Calu3 (cell line): ENCODE measurements around the gene UBC. TPM values are rescaled to one million over a fixed set of nuclear protein-coding genes. Genes with fewer than 3 reads are reported as not detected.

Experiments used
- BruUV-seq: library from RNA; stranded (reverse); fragments of 400-500 nt; replicated peaks from 2 replicates; lab custom pipeline; 2021; lab: Mats Ljungman, UMichigan
- CTCF ChIA-PET: fragments of 300-600 bp; sonication (Branson Sonifier 250); formaldehyde crosslinking; loops from one replicate; lab custom pipeline; 2022; ENCODE audit warnings: antibody characterized with exemption; lab: Charles Lee
- DNase-seq: peaks from one replicate; pipeline ENCODE4 v3.0.0; 2022
- H3K27ac Mint-ChIP-seq: one replicate; pipeline ENCODE4 v1.8.0; 2022; ENCODE audit warnings: mixed read lengths; ENCODE audit not compliant: unreplicated experiment
- H3K27me3 Mint-ChIP-seq: one replicate; pipeline ENCODE4 v1.8.0; 2022; ENCODE audit warnings: mixed read lengths; ENCODE audit not compliant: unreplicated experiment
- H3K36me3 Mint-ChIP-seq: one replicate; pipeline ENCODE4 v1.8.0; 2022; ENCODE audit warnings: mild to moderate bottlenecking, moderate library complexity, mixed read lengths; ENCODE audit not compliant: insufficient read depth, unreplicated experiment
- H3K4me1 Mint-ChIP-seq: one replicate; pipeline ENCODE4 v1.8.0; 2022; ENCODE audit warnings: mild to moderate bottlenecking, low read depth, mixed read lengths; ENCODE audit not compliant: unreplicated experiment
- H3K4me3 Mint-ChIP-seq: one replicate; pipeline ENCODE4 v1.8.0; 2022; ENCODE audit warnings: mild to moderate bottlenecking, low read depth, moderate library complexity, mixed read lengths; ENCODE audit not compliant: unreplicated experiment
- H3K9me3 Mint-ChIP-seq: one replicate; pipeline ENCODE4 v1.8.0; 2022; ENCODE audit warnings: low read depth, mixed read lengths; ENCODE audit not compliant: unreplicated experiment
- intact Hi-C: fragments of 100-400 bp; cut with micrococcal nuclease; formaldehyde crosslinking; loops from one replicate; pipeline ENCODE4 v1.10.0; 2022; ENCODE audit not compliant: unreplicated experiment
- total RNA-seq: library from RNA; stranded (reverse); gene quantifications from 2 replicates; pipeline ENCODE4 v1.2.3, GENCODE V29; 2022
- TF ChIP-seq, protein P1 (sequence below): fragments of 200-600 bp; IDR thresholded peaks from one replicate; pipeline ENCODE4 v1.8.0; 2022; ENCODE audit warnings: antibody characterized with exemption; ENCODE audit not compliant: unreplicated experiment

UBC gene
- total RNA-seq, 1 experiment from 2014 or later: 1,247 TPM

DNA sequence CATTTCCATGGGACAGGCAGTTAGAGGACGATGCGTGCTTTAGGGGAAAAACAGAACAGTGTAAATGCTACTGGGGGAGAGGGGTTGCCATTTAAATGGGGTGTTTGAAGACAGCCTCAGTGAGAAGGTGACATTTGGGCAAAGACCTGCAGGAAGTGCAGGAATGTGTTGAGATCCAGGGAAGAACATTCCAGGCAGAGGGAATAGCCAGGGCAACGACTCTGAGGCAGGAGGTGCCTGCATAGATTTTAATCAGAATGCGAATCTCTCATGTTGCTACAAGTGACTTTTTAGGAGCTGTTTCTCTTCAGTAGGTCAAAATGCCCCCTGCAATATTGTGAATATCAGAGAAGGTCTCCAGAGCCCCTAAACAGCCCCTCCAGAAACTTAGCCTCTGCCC, 43.2 kb downstream of the UBC start:
- intact Hi-C loops: no loop called here

DNA sequence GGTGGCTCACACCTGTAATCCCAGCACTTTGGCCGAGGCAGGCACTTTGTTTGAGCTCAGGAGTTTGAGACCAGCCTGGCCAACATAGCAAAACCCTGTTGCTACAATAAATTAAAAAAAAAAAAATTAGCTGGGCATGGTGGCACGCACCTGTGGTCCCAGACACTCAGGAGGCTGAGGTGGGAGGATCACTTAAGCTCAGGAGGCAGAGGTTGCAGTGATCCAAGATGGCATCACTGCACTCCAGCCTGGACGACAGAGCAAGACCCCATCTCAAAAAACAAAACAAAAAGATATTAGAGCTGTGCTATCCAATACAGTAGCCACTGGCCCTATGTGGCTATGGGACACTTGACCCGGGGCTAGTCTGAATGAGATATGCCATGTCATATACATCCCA, 43.9 kb downstream of the UBC start:
- no TSS peak for BruUV-seq
- no peak overlapping the region for H3K27ac Mint-ChIP-seq
- H3K4me3 Mint-ChIP-seq: no peak overlapping the region
- H3K9me3 Mint-ChIP-seq: peaks cover 2% of the 10 kb centered on the region
- H3K4me1 Mint-ChIP-seq: peaks cover 13% of the 10 kb centered on the region
- DNase-seq: no peak
- no peaks in the 10 kb centered on the region for H3K27me3 Mint-ChIP-seq
- TF ChIP-seq, protein P1, sequence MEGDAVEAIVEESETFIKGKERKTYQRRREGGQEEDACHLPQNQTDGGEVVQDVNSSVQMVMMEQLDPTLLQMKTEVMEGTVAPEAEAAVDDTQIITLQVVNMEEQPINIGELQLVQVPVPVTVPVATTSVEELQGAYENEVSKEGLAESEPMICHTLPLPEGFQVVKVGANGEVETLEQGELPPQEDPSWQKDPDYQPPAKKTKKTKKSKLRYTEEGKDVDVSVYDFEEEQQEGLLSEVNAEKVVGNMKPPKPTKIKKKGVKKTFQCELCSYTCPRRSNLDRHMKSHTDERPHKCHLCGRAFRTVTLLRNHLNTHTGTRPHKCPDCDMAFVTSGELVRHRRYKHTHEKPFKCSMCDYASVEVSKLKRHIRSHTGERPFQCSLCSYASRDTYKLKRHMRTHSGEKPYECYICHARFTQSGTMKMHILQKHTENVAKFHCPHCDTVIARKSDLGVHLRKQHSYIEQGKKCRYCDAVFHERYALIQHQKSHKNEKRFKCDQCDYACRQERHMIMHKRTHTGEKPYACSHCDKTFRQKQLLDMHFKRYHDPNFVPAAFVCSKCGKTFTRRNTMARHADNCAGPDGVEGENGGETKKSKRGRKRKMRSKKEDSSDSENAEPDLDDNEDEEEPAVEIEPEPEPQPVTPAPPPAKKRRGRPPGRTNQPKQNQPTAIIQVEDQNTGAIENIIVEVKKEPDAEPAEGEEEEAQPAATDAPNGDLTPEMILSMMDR: no peak
- intact Hi-C loops: no loop called here
- no peaks in the 10 kb centered on the region for H3K36me3 Mint-ChIP-seq
- CTCF ChIA-PET: no interaction called here

More for the DNA sequence above, 43.2 kb downstream of the UBC start:
- TF ChIP-seq, protein P1: no peak
- Mint-ChIP-seq H3K27me3 (no peaks in the 10 kb centered on the region), H3K9me3 (peaks cover 2% of the 10 kb centered on the region), H3K4me1 (peaks cover 20% of the 10 kb centered on the region), H3K27ac (no peak overlapping the region), H3K4me3 (no peak overlapping the region), H3K36me3 (no peaks in the 10 kb centered on the region)
- BruUV-seq: no TSS peak
- CTCF ChIA-PET: no interaction called here
- no peak for DNase-seq

DNA sequence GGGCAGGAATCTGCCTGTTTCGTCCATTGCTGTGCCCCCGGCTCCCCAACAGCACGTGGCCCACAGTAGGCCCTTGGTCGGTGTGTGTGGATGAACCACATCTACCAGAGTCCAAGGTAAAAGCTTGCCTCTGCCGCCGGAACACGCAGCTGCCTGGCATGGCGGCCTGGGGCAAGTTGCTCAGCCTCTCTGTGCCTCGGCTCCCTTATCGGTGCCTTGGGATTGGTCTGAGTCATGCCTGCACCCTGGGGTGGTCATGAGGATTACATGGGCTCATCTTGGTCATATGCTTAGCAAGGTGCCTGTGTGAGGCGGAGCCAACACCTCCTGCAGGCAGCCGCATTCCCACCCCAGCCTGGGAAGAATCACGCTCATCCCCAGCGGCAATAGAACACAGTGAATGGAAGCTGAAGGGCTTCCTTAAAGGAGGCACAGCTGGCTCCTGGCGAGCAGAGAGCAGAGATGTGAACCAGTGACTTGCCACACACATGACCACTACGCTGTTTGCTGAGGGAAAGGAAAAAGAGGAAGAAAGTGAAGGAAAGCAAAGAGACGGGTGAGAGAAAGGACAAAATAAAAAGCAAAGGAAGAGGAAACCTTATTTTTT, 45.3 kb downstream of the UBC start:
- DNase-seq: no peak
- CTCF ChIA-PET: interaction anchor here (0.7 kb wide), 1 partner anchor 416 kb away, joined by 4 read pairs; no protein-coding TSS in a partner anchor
- TF ChIP-seq, protein P1: no peak
- H3K4me1 Mint-ChIP-seq: peaks cover 13% of the 10 kb centered on the region
- H3K4me3 Mint-ChIP-seq: no peak overlapping the region
- H3K27ac Mint-ChIP-seq: no peak overlapping the region
- peaks cover 5% of the 10 kb centered on the region for H3K36me3 Mint-ChIP-seq
- no peaks in the 10 kb centered on the region for H3K27me3 Mint-ChIP-seq
- H3K9me3 Mint-ChIP-seq: peaks cover 2% of the 10 kb centered on the region
- BruUV-seq: no TSS peak
- intact Hi-C loops: no loop called here

DNA sequence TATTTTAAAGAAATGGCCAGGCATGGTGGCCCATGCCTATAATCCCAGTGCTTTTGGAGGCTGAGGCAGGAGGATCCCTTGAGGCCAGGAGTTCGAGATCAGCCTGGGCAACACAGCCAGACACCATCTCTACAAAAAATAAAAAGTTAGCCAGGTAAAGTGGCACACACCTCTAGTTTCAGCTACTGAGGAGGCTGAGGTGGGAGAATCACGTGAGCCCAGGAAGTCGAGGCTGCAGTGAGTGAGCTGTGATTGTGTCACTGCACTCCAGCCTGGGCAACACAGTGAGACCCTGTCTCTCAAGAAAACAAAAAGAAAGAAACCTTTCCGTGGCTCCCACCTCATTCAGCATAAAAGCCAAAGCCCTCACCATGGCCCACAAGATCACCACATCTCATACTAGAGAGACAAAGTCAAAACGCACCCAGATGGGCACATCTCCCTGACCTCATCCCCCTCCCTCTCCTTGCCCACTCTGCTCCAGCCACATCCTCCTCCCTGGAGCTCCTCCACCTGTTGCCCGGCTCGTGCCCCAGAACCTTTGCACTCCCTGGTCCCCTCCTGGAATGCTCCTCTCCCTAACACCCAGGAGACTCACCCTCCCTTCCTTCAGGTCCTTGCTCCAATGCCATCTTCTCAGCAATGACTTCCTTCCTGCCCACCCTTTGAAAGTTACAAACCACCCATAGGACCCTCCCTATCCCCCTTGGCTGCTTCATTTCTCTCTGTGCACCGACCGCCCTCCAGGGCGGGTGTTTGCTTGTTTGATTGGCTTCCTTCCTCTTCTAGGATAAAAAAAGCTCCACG, 46.0 kb downstream of the UBC start:
- H3K27me3 Mint-ChIP-seq: no peaks in the 10 kb centered on the region
- no peak for DNase-seq
- CTCF ChIA-PET: no interaction called here
- H3K27ac Mint-ChIP-seq: no peak overlapping the region
- H3K36me3 Mint-ChIP-seq: peaks cover 12% of the 10 kb centered on the region
- TF ChIP-seq, protein P1: no peak
- H3K9me3 Mint-ChIP-seq: peaks cover 2% of the 10 kb centered on the region
- intact Hi-C loops: no loop called here
- H3K4me3 Mint-ChIP-seq: no peak overlapping the region
- H3K4me1 Mint-ChIP-seq: peaks cover 13% of the 10 kb centered on the region
- no TSS peak for BruUV-seq
